ENCODE results near the gene ZDHHC14.

ZDHHC14 gene

GRCh38 chr6:157679605-157680580 lies 298.9 kb downstream of the ZDHHC14 start:
- in situ Hi-C loops (cut with HindIII; ENCODE audit: low sequenced_read_pairs), result no loop called here
- DNase-seq (ENCODE audit: low read depth, low spot score), result no peak
- H3K4me3 ChIP-seq (ENCODE audit: low read depth, low read length), result no peak overlapping the region
- TF ChIP-seq CTCF (IDR thresholded peaks at IDR 0.05; ENCODE audit: low read depth, low read length), result no peak

- H3K4me3 ChIP-seq (ENCODE audit: low read depth, low read length), result no peak overlapping the region
- no peak for TF ChIP-seq CTCF (IDR thresholded peaks at IDR 0.05; ENCODE audit: low read depth, low read length)
- no peak for DNase-seq (ENCODE audit: low read depth, low spot score)
- in situ Hi-C loops (cut with HindIII; ENCODE audit: low sequenced_read_pairs), result no loop called here
Observed at GRCh38 chr6:157681041-157681650, 300.2 kb downstream of the ZDHHC14 start.

- TF ChIP-seq CTCF (IDR thresholded peaks at IDR 0.05; ENCODE audit: low read depth, low read length), result no peak
- in situ Hi-C loops (cut with HindIII; ENCODE audit: low sequenced_read_pairs), result no loop called here
- DNase-seq (ENCODE audit: low read depth, low spot score), result no peak
- no peak overlapping the region for H3K4me3 ChIP-seq (ENCODE audit: low read depth, low read length)
Observed at GRCh38 chr6:157682856-157683481, 302.0 kb downstream of the ZDHHC14 start.

- DNase-seq (ENCODE audit: low read depth, low spot score), result no peak
- no peak for TF ChIP-seq CTCF (IDR thresholded peaks at IDR 0.05; ENCODE audit: low read depth, low read length)
Observed at GRCh38 chr6:157683707-157684106, 302.7 kb downstream of the ZDHHC14 start.

GRCh38 chr6:157684620-157685299 lies 303.8 kb downstream of the ZDHHC14 start:
- TF ChIP-seq CTCF (IDR thresholded peaks at IDR 0.05; ENCODE audit: low read depth, low read length), result no peak
- in situ Hi-C loops (cut with HindIII; ENCODE audit: low sequenced_read_pairs), result no loop called here
- DNase-seq (ENCODE audit: low read depth, low spot score), result no peak

More at GRCh38 chr6:157683707-157684106, 302.7 kb downstream of the ZDHHC14 start:
- in situ Hi-C loops (cut with HindIII; ENCODE audit: low sequenced_read_pairs), result no loop called here
- no peak overlapping the region for H3K4me3 ChIP-seq (ENCODE audit: low read depth, low read length)

More at GRCh38 chr6:157684620-157685299, 303.8 kb downstream of the ZDHHC14 start:
- H3K4me3 ChIP-seq (ENCODE audit: low read depth, low read length), result no peak overlapping the region

Measured in astrocyte of the spinal cord (primary cell).